ENCODE measurements around the gene KCNMA1. TPM values are rescaled to one million over a fixed set of nuclear protein-coding genes. Genes with fewer than 3 reads are reported as not detected.

KCNMA1 gene
- total RNA-seq, 1 experiment from 2014 or later: 143 TPM

- ChIA-PET CTCF (interaction anchor here (0.6 kb wide), 1 partner anchor 1254 kb away, joined by 3 read pairs; no protein-coding TSS in a partner anchor), POLR2A (ENCODE audit: unreplicated experiment) (no interaction called here)
- 0 out of 2 replicates have a peak, but pooled peaks cover 7% of the 10 kb centered on the region for H3K36me3 ChIP-seq (ENCODE audit: low read depth, low read length)
- no peaks in the 10 kb centered on the region for H3K27me3 ChIP-seq (ENCODE audit: low read length)
- H3F3A ChIP-seq (ENCODE audit: low read length, unreplicated experiment): no peaks in the 10 kb centered on the region
- DNase-seq (no peak), ATAC-seq (no peak)
- no peak overlapping the region for H3K4me2 ChIP-seq (ENCODE audit: low read length)
- H3K4me3 ChIP-seq (ENCODE audit: low read length): no peak overlapping the region
- peaks cover 9% of the 10 kb centered on the region; the same call in 1 of the 2 replicates for H3K9me3 ChIP-seq (ENCODE audit: low read length)
- no peak overlapping the region for H3K9ac ChIP-seq (ENCODE audit: low read length)
- TF ChIP-seq EZH2phosphoT487 (IDR thresholded peaks at IDR 0.05; ENCODE audit: borderline replicate concordance, low read length) (no peak), EZH2 (IDR thresholded peaks at IDR 0.05; ENCODE audit: low read length, unreplicated experiment) (no peak)
- TF ChIP-seq, protein P1, sequence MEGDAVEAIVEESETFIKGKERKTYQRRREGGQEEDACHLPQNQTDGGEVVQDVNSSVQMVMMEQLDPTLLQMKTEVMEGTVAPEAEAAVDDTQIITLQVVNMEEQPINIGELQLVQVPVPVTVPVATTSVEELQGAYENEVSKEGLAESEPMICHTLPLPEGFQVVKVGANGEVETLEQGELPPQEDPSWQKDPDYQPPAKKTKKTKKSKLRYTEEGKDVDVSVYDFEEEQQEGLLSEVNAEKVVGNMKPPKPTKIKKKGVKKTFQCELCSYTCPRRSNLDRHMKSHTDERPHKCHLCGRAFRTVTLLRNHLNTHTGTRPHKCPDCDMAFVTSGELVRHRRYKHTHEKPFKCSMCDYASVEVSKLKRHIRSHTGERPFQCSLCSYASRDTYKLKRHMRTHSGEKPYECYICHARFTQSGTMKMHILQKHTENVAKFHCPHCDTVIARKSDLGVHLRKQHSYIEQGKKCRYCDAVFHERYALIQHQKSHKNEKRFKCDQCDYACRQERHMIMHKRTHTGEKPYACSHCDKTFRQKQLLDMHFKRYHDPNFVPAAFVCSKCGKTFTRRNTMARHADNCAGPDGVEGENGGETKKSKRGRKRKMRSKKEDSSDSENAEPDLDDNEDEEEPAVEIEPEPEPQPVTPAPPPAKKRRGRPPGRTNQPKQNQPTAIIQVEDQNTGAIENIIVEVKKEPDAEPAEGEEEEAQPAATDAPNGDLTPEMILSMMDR (conservative IDR thresholded peaks at IDR 0.05; ENCODE audit: low read depth, low read length): no peak
- intact Hi-C loops (cut with micrococcal nuclease): loop anchor here (10.0 kb wide), 2 partner anchors 153 to 627 kb away; no protein-coding TSS in a partner anchor
- no peaks in the 10 kb centered on the region for H3K79me2 ChIP-seq (ENCODE audit: low read length)
- H4K20me1 ChIP-seq (ENCODE audit: low read length): no peaks in the 10 kb centered on the region
- no TSS peak for BruUV-seq (replicated peaks)
- no peaks in the 10 kb centered on the region for H3K9me2 ChIP-seq (replicated peaks; ENCODE audit: low read length)
- no peak overlapping the region for H2AFZ ChIP-seq (ENCODE audit: low read length)
- no peaks in the 10 kb centered on the region for H3K4me1 ChIP-seq (ENCODE audit: insufficient read depth, low read length)
- no peak overlapping the region for H3K27ac ChIP-seq (ENCODE audit: low read length)
Observed at GRCh38 chr10:76961841-76962240, 675.8 kb downstream of the KCNMA1 start.

- TF ChIP-seq EZH2 (IDR thresholded peaks at IDR 0.05; ENCODE audit: low read length, unreplicated experiment): no peak
- no peak for TF ChIP-seq EZH2phosphoT487 (IDR thresholded peaks at IDR 0.05; ENCODE audit: borderline replicate concordance, low read length)
- TF ChIP-seq, protein P1 (conservative IDR thresholded peaks at IDR 0.05; ENCODE audit: low read depth, low read length): no peak
- no peak overlapping the region for H2AFZ ChIP-seq (ENCODE audit: low read length)
- DNase-seq: no peak
- peaks cover 19% of the 10 kb centered on the region for H3K4me1 ChIP-seq (ENCODE audit: insufficient read depth, low read length)
- POLR2A ChIA-PET (ENCODE audit: unreplicated experiment): no interaction called here
- no peak for ATAC-seq
- H3K9ac ChIP-seq (ENCODE audit: low read length): no peak overlapping the region
- no peak overlapping the region for H3K4me3 ChIP-seq (ENCODE audit: low read length)
- no peaks in the 10 kb centered on the region for H3K79me2 ChIP-seq (ENCODE audit: low read length)
- CTCF ChIA-PET: no interaction called here
- no peaks in the 10 kb centered on the region for H3K9me2 ChIP-seq (replicated peaks; ENCODE audit: low read length)
- H3K4me2 ChIP-seq (ENCODE audit: low read length): no peak overlapping the region
- H3F3A ChIP-seq (ENCODE audit: low read length, unreplicated experiment): no peaks in the 10 kb centered on the region
- H3K27ac ChIP-seq (ENCODE audit: low read length): no peak overlapping the region
- intact Hi-C loops (cut with micrococcal nuclease): no loop called here
- no peaks in the 10 kb centered on the region for H3K27me3 ChIP-seq (ENCODE audit: low read length)
- H3K36me3 ChIP-seq (ENCODE audit: low read depth, low read length): 0 out of 2 replicates have a peak, but pooled peaks cover 7% of the 10 kb centered on the region
- H3K9me3 ChIP-seq (ENCODE audit: low read length): peaks cover 9% of the 10 kb centered on the region; the same call in 1 of the 2 replicates
- no peaks in the 10 kb centered on the region for H4K20me1 ChIP-seq (ENCODE audit: low read length)
- no TSS peak for BruUV-seq (replicated peaks)
Observed at GRCh38 chr10:76959111-76959510, 678.5 kb downstream of the KCNMA1 start.

- Histone ChIP-seq H2AFZ (ENCODE audit: low read length) (no peak overlapping the region), H3K9ac (ENCODE audit: low read length) (no peak overlapping the region), H3K4me2 (ENCODE audit: low read length) (peak overlapping the region; percentile 18), H3K9me2 (replicated peaks; ENCODE audit: low read length) (no peaks in the 10 kb centered on the region), H3K9me3 (ENCODE audit: low read length) (no peaks in the 10 kb centered on the region), H3K79me2 (ENCODE audit: low read length) (no peaks in the 10 kb centered on the region), H4K20me1 (ENCODE audit: low read length) (no peaks in the 10 kb centered on the region), H3K36me3 (ENCODE audit: low read depth, low read length) (peaks cover 8% of the 10 kb centered on the region; the same call in 1 of the 2 replicates), H3K27ac (ENCODE audit: low read length) (peak overlapping the region; percentile 2; the same call in 1 of the 2 replicates), H3F3A (ENCODE audit: low read length, unreplicated experiment) (no peaks in the 10 kb centered on the region), H3K4me3 (ENCODE audit: low read length) (no peak overlapping the region), H3K27me3 (ENCODE audit: low read length) (no peaks in the 10 kb centered on the region), H3K4me1 (ENCODE audit: insufficient read depth, low read length) (peaks cover 19% of the 10 kb centered on the region)
- ChIA-PET POLR2A (ENCODE audit: unreplicated experiment) (interaction anchor here (0.7 kb wide), 1 partner anchor 22 kb away, joined by 7 read pairs; no protein-coding TSS in a partner anchor), CTCF (interaction anchor here (0.7 to 1.3 kb wide), 6 partner anchors 30 to 888 kb away, joined by 4 to 10 read pairs (median 4); no protein-coding TSS in a partner anchor)
- DNase-seq: peak; percentile 97
- peak; percentile 89 for ATAC-seq
- no TSS peak for BruUV-seq (replicated peaks)
- intact Hi-C loops (cut with micrococcal nuclease): loop anchor here (5.0 kb wide), 1 partner anchor 47 kb away; no protein-coding TSS in a partner anchor
- TF ChIP-seq EZH2 (IDR thresholded peaks at IDR 0.05; ENCODE audit: low read length, unreplicated experiment): no peak
Observed at GRCh38 chr10:76954838-76955237, 682.8 kb downstream of the KCNMA1 start.

Measured in PC-3 (cell line).